Middle frontal gyrus (tissue), 1 donor: ENCODE data around the gene METTL2A.
"Not testable (repeated sequence)": the region's sequence is repeated elsewhere in the genome, so short reads cannot be mapped to it uniquely, and the experiment has no call there.

Experiments
- DNase-seq: peaks from one replicate; pipeline ENCODE4 v3.0.0-alpha.2; 2015; ENCODE audit warnings: low spot score; ENCODE audit errors: extremely low spot score

Gene METTL2A

DNA sequence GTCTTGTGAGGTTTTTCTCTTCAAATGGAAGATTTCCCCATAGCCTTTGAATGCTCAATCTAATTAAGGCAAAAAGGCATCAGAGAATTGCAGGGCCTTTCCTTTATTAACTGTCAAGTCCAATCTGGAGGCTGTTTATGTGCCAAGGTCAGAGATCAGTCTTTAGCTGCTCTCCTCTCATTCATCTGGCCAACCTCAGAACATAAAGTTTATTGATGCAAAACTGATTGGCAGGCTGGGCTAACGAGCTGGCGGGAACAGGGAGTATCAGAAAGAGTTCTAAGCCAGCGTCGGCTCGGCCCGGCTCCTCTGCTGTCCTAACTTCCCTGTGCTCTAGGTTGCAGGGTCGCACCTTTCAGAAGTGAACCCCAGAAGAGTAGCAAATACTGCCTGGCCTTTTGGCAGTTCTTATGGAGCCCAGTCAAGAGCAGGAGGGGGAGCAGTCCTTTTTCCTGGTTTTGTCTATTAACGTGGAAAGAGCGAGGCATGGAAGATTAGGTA, 47.7 kb downstream of the METTL2A start:
- not testable (repeated sequence) for DNase-seq

DNA sequence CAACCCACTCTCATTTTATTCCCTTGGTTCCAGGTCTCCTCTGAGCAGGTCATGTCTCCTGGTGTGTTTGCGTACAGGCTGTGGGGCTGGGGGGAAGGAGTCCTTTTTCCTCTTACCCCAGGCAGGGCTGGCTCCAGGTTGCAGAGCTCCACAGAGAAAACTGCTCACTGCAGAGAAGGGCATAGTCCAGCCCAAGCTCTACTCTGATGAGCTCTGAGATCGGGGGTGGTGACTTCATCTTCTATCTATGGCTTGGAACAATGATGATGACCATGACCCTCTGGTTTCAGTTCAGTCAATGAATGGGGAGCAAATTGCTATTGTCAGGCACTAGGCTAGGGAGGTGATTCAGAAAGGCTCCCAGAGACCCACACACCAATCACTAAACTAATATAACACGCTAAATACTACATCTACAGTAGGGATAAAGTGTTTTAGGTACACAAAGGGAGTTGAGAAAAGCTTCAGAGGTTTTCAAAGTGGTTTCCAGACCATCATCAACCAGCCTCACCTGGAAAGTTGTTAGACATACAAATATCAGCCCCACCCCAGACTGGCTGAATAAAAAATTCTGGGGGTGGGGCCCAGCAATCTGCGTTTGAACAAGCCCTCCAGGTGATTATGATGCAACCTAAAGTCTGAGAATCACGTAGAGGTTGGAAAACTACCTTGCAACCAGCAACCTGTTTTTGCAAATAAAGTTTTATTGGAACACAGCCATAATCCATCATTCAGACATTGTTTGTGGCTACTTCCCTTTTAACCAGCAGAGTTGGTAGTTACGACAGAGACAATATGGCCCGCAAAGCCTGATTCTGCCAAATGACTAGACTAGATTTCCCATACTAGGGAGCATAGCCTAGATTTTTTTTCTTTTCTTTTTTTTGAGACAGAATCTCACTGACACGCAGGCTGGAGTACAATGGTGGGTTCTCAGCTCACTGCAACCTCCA, 49.6 kb downstream of the METTL2A start:
- not testable (repeated sequence) for DNase-seq

DNA sequence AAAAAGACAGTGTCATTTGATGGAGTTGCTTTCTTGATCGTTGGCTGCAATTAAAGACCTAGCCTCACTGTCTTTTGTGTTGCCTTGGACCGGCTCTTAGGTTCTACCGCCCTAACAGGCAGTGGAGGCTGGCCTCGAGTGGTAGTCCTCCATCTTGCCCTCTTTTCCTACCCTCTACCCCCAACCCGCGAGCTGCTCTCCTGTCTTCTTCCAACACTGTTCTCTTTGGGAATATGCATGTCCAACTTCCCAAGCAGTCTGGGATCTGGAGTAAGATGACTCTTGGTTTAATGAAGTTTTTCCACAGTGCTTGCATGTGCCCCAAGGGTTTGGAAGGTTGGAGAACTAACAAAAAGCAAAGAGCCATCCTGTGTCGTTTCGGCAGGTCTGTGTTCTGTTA, 53.4 kb downstream of the METTL2A start:
- DNase-seq = not testable (repeated sequence)

DNA sequence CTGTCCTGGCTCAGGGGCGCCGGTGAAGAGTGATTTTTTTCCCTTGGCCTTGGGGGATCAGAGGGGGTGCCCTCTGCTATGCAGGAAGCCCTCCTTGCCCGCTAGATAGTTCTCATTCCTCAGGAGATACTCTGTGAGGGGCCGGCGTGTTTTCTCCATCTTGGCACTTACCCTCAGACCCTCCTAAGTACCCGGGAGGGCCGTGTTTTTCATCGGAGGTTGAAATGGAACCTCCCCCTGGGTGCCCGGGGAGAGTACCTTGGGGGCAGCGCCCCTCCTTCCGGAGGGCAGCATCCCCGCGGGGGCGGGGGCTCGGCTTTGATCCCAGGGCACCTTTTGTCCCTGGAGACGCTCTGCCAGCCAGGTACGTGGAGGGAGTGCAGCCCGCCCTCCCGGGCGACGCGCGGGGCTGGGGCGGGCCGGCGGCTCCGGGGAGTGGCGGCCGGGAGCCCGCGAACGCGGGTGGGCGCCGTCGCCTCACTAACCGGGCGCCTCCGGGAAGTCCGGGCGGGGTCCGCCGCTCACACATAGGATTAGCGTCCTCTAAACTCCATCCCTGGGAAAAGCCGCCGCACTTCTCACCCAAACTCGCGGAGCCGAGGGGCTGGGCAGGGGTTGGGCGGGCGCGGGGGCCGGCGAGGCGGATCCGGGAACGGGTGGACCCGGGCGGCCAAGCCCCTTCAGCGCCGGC, 54.2 kb downstream of the METTL2A start:
- not testable (repeated sequence) for DNase-seq

DNA sequence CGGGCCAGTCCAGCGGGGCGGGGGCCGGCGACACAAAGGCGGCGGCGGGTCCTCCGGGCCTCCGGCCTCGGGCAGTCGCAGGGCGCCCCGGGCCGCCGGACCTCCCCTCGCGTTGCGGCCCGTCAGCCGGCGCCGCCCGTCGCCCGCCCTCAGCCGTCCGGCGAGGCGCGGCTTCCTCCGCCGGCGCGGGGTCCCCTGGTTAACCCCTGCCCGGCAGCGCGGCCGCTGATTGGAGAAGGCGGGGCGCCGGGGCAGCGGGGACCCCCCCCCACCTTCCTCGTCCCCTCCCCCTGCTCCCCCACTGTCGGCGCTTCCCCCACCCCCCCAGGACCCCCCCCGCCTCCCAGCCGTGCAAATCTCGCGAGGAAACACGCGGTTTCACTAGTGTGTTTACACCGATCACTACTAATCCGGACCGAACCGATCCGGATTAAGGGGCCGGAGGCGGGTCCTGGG, 54.8 kb downstream of the METTL2A start, which contains the start of gene TLK2:
Gene TLK2 (plus strand): TSS at position 402 of the 456 bp plus-strand sequence. CDS start 2,301 bp downstream, outside the sequence.
- DNase-seq = peak; percentile 37

DNA sequence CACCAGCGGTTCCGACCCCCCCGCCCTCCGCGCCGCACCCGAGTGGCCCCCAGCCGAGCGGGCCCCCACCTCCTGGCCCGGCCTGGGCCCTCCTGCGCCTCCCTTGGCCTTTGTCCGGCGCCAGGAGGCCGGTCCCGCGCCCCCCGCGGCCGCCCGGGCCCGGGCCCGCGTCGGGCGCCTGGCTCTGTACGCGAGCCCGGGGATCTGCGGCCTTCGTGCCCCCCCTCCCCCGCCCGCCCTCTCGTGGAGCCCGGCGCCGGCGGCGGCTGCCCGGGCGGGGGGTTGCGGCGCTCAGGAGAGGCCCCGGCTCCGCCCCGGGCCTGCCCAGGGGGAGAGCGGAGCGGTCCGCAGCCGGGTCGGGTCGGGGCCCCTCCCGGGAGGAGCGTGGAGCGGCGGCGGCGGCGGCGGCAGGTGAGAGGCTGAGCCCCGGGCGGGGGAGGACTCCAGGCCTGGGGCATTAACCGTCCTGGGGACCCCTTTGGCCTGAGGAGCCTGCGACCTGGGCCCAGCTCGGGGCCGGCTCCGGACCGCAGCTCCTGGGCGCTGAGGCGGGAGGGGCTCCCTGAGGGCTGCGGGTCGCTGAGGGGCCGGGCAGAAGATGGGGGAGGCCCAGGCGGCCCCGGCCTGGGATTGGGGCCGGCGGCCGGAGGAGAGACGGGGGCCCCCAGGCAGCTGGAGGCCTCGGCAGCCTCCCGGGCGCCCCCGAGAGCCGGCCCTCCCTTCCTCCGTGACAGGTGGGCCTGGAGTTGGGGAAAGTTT, 55.4 kb downstream of the METTL2A start:
- DNase-seq = not testable (repeated sequence)

DNA sequence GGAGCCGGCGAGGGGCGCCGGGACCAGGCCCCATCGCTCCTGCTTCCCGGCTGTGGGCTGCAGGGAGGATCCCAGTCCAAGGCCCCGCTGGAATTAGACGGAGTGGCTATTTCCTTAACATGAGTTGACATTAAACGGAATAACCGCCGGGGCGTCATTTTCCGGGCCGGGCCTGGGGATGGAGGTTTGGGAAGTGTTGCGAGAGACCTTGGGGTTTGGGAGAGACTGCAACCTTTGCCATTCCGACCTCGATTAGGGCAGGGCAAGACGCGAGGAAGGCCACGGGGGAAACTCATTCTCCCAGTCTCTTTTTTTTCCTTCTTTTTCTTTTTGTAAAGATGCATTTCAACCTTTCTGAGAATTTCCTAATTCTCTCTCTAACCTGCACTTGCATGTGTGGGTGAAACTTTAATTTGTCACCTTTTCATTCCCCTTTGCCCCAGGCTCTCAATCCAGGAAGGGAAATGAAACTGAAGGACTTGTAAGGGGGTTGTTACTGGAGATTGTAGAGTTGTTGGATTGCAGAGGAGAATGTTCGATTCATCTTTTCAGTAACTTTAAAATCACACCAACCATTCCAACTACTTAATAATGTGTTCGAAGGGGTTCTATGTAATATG, 56.1 kb downstream of the METTL2A start:
- DNase-seq = not testable (repeated sequence)

DNA sequence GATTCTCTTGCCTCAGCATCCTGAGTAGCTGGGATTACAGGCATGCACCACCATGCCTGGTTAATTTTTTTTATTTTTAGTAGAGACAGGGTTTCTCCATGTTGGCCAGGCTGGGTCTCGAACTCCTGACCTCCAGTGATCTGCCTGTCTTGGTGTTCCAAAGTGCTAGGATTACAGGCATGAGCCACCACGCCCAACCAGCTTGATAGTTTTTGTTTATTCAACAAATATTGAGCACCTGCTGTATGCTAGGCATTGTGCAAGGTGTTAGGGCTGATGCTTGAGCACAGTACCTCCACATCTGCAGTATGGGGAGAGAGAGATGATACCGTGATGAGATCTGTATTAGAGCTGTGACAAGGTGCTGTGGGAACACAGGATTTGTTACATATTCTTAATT, 58.9 kb downstream of the METTL2A start:
- DNase-seq = not testable (repeated sequence)

DNA sequence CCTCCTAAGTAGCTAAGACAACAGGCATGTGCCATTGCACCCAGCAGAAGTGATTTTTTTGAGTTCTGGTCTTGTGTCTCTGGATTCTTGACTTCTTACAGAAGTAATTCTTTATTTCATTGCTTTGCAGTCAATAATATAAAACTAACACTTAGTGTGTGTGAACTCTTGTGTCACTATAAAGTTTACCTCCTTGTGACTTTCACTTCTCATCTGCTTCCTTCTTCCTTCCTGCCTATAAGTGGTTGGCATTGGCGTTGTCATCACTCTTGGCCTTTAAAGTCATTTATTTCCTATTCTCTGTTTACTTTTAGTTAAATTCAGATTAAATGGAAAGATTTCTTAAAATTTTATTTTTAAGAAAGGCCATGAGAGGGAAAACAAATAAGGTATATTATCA, 67.3 kb downstream of the METTL2A start:
- DNase-seq = not testable (repeated sequence)

DNA sequence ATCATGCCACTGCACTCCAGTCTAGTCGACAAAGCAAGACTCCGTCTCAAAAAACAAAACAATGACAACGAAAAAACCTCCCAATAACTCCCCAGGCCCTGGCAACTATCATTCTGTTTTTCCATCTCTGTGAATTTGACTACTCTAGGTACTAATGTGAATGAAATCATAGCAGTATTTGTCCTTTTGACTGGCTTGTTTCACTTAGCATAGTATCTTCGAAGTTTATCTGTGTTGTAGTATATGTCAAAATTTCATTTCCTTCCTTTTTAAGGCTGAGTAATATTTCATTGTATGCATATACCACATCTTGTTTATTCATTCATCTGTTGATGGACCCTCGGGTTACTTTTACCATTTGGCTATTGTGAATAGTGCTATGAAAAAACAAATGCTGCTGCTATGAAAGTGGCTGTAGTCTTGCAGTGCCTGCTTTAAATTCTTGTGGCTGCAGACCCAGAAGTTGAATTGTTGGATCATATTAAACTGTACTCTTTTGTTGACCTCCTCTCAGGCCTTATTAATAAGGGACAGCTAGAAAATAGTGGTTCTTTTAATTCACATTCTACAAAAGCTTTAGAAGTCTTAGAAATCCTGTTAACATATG, 69.5 kb downstream of the METTL2A start:
- DNase-seq = not testable (repeated sequence)

DNA sequence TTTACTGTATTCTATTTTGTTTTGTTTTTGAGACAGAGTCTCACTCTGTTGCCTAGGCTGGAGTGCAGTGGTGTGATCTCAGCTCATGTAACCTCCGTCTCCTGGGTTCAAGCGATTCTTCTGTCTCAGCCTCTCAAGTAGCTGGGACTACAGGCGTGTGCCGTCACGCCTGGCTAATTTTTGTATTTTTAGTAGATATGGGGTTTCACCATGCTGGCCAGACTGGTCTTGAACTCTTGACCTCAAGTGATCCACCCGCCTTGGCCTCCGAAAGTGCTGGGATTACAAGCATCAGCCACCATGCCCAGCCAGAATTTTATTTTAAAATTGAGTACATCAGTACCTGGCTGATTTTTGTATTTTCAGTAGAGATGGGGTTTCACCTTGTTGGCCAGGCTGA, 70.4 kb downstream of the METTL2A start:
- not testable (repeated sequence) for DNase-seq

DNA sequence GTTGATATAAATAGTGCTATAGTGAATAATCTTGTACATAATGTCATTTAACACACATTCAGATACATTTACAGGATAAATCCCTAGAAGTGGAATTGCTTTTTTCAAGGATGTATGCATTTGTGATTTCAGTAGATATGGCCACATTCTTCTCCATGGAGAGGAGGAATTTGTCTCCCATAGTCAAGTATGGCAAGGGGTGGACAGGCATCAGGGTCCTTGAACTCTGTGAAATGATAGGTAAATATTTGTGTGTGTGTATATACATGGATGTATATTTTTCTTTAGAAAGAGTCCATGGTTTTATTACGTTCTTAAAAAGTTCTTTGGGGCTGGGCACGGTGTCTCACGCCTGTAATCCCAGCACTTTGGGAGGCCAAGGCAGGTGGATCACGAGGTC, 72.6 kb downstream of the METTL2A start:
- not testable (repeated sequence) for DNase-seq

DNA sequence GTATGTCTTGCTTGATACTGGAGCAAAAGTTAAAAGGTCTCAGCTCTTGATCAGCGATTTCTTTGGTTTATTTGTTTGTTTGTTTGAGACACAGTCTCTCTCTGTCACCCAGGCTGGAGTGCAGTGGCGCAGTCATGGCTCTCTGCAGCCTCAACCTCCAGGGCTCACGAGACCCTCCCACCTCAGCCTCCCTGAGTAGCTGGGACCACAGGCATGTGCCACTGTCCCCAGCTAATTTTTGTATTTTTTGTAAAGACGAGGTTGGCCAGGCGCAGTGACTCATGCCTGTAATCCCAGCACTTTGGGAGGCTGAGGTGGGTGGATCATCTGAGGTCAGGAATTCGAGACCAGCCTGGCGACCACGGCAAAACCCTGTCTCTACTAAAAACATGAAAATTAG, 75.1 kb downstream of the METTL2A start:
- not testable (repeated sequence) for DNase-seq
